Stimulated activated CD4-positive, alpha-beta T cell treated with anti-CD3 and anti-CD28 coated beads, TNF-alpha, amount 100 ng/mL, for 4 hours (primary cell): ENCODE results near the gene CHEK2.
"Not testable (repeated sequence)": the region's sequence is repeated elsewhere in the genome, so short reads cannot be mapped to it uniquely, and the experiment has no call there.

Experiments used
- DNase-seq, 3 experiments: peaks; one replicate each; pipeline ENCODE4 v3.0.0-alpha.2; 2020; ENCODE audit warnings: low read depth in 3 of 3

The CHEK2 gene

GRCh38 chr22:28741200-28741784 lies 328 bp downstream of the CHEK2 start:
- no peak for DNase-seq

- not testable (repeated sequence) for DNase-seq
These were observed 2.7 kb downstream of the CHEK2 start for GRCh38 chr22:28738876-28739275.

GRCh38 chr22:28737701-28738100 lies 3.9 kb downstream of the CHEK2 start:
- no peak for DNase-seq

- DNase-seq, result no peak
These were observed 5.1 kb downstream of the CHEK2 start for GRCh38 chr22:28736301-28737155.

DNA sequence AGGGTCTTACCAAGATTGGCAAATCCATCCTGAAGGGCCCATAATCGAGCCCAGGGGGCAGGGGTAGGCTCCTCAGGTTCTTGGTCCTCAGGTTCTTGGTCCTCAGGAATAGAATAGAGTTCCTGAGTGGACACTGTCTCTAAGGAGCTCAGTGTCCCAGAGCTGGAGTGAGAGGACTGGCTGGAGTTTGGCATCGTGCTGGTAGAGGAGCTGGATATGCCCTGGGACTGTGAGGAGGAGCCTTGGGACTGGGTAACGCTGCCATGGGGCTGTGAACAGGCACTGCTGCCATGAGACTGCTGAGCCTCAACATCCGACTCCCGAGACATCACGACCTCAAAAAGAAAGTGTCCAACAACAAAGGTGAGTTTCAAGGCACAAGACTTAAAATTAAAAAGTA lies 7.2 kb downstream of the CHEK2 start:
- DNase-seq, result no peak

GRCh38 chr22:28730179-28730578 lies 11.4 kb downstream of the CHEK2 start:
- DNase-seq, result no peak

DNA sequence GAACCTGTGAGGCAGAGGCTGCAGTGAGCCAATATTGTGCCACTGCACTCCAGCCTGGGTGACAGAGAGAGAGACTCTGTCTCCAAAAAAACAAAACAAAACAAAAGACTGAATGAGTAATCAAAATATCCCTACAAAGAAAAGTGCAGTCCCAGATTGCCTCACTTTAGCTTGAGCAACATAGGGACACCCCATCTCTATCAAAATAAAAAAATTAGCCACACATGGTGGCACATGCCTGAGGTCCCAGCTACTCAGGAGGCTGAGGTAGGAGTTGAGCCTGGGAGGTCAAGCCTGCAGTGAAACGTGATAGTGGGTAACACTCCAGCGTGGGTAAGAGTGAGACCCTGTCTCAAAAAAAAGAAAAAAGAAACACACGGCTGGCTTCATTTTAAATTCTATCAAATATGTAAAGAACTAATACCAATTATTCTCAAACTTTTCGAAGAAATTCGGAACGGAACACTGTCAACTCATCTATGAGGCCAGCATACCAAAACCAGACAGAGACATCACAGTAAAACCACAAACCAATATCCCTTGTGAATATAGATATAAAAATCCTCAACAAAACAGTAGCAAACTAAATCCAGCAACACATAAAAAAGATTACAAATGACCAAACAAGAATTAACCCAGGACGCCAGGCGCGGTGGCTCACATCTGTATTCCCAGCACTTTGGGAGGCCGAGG lies 12.9 kb downstream of the CHEK2 start:
- DNase-seq, result no peak

DNA sequence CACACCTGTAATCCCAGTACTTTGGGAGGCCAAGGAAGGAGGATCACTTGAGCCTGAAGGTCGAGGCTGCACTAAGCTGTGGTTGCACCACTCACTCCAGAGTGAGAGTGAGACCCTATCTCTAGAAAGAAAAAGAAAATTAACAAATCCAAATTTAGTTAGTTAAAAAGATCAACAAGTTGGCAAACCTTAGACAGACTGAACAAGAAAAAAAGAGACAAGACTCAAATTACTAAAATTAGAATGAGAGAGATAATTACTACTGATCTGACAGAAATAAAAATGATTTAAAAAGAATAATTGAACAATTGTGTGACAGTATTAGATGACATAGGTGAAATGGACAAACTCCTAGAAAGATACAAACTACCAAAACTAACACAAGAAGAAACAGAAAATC lies 13.6 kb downstream of the CHEK2 start:
- DNase-seq, result no peak

DNA sequence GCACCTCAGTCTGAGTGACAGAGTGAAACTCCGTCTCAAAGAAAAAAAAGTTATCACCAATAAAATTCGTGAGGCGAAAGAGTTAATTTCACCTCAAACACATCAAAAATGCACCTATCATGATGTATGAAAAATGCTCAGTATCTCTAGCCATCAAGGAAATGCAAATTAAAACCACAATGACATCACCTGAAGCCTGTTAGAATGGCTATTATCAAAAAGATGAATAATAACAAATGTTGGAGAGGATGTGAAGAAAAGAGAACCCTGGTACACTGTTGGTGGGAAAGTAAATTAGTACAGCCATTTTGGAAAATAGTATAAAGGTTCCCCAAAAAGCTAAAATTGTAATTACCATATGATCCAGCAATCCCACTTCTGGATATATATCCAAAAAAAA lies 23.6 kb downstream of the CHEK2 start:
- DNase-seq, result no peak

GRCh38 chr22:28716686-28717085 lies 24.9 kb downstream of the CHEK2 start:
- DNase-seq, result no peak

DNA sequence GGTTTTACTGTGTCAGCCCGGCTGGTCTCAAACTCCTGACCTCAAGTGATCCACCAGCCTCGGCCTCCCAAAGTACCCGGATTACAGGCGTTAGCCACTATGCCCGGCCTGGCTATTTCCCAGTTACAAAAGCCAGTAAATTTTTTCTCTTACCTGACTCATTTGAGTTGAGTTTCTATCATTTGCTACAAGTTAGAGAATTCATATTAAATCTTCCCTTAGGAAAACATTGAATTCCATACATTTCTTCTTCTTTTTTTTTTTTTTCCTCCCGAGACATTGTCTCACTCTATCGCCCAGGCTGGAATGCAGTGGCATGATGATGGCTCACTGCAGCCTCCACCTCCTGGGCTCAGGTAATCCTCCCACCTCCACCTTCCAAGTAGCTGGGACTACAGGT lies 26.0 kb downstream of the CHEK2 start:
- DNase-seq, result no peak

- no peak for DNase-seq
These were observed 27.5 kb downstream of the CHEK2 start for GRCh38 chr22:28714043-28714628.

DNA sequence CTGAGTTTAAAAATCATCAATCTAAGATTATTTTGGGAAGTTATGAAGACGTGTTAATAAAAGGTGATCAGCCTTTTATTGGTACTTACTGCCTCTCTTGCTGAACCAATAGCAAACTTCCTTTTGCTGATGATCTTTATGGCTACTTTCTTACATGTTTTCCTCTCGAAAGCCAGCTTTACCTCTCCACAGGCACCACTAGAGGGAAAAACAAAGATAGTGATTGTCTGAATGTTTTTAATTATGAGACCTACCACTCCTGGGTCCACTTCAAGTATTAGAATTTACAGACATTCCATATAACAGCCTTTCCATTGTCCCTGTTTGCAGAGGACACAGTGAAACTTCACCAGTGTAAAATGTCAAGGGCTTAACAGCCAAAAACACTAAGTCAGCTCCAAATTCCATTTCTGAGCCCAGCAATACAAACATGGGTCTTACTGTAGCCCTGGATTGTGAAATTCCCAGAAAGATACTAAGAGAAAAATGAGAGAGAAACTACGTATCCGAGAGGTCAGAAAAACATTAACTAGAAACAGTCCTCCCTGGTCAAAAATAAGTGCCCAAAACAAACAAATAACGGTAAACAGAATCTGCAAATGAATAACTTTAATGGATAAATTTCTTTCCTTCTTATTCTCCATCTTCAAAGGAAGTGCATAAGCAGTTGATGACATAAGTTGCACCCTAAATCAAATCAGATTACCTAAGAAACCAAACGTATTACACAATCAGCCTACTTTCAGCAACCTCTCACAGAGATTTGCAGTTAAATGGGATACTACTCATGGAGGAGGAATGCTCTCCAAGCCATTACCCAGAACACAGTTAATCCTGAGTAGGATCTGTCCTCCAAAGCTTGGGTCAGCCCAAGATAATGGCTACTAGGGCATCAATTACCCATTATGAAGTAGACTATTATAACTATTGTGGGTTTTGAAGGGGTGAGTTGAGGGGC lies 29.5 kb downstream of the CHEK2 start:
- DNase-seq, result no peak

DNA sequence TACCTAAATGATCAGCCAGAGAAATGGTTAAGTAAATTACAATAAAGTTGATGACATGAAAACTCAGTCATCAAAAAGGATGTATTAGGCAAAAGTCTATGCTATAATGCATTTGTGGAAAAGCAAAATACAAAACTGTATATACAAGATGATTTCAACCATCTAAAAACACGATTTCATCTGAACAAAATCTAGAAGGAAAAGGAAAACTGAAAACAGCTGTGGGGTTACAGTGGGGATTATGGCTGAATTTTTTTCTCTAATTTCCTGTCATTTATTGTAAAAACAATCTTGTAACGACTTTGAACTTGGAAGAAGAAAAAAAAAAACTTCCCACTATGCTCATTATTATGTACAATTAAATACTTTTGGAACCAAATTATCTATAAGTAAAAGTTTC lies 30.3 kb downstream of the CHEK2 start:
- DNase-seq, result no peak

- DNase-seq, result no peak
These were observed 30.9 kb downstream of the CHEK2 start for GRCh38 chr22:28710576-28711191.

GRCh38 chr22:28710107-28710506 lies 31.5 kb downstream of the CHEK2 start:
- no peak for DNase-seq

- DNase-seq, result no peak
These were observed 34.8 kb downstream of the CHEK2 start for GRCh38 chr22:28706845-28707244.

DNA sequence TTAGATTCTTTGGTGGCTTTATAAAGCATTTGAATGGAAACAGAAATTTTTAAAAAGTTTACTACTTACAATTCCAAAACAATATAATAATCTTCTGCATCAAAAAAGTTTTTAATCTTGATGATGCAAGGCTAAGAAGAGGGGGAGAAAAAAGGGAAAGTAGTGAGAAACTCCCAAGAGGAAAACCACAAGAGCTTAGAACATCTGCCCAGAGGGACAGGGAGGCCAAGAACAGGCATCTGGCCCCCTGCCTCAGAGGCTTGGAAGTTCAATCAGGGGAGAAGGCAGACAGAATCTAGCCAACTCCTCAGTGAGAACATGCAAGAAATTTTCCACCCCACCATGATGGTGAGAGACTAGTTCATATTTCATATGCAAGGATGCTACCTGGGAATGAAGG lies 38.2 kb downstream of the CHEK2 start:
- DNase-seq, result no peak

DNA sequence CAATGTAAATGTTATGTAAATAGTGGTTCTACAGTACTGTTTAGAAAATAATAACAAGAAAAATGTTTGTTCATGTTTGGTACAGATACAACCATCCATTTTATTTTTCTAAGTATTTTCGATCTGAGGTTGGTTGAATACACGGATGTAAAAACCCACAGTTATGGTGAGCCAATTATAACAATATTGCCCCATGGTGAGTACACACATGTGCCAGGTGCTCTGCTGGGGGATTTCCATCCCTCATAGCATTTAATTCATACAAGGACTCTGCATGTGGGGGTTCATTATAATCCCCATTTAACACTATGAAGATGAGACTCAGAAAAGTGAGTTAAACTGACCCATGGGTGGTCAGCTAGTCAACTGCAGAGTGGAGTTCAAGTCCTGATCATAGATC lies 38.7 kb downstream of the CHEK2 start:
- no peak for DNase-seq

- DNase-seq, result not testable (repeated sequence)
These were observed 48.4 kb downstream of the CHEK2 start for GRCh38 chr22:28693041-28693760.
